Measurements from ENCODE around the gene FAM222B.
A peak's percentile ranks its signal among the peaks of the same experiment; 100 is the strongest.

The FAM222B gene

GRCh38 chr17:28733346-28733745 is 109.2 kb downstream of the FAM222B start (continued):
- no peak for TF ChIP-seq OVOL3 (tag by site-specific recombination; IDR thresholded peaks at IDR 0.05)

- H3K9me3 ChIP-seq (ENCODE audit: control insufficient read depth, insufficient read depth, low read depth, low read length), result no peaks in the 10 kb centered on the region
- TF ChIP-seq ZNF24 (tag by site-specific recombination; IDR thresholded peaks at IDR 0.05), result no peak
- 0 out of 2 replicates have a peak, but pooled peaks have one; percentile 40 for TF ChIP-seq ZNF362 (tag by site-specific recombination; IDR thresholded peaks at IDR 0.05)
- no peak overlapping the region for H3K4me3 ChIP-seq (ENCODE audit: low read depth, low read length)
- H3K4me1 ChIP-seq (ENCODE audit: control insufficient read depth, insufficient read depth, low read length), result no peaks in the 10 kb centered on the region
- no peak overlapping the region for H3K27ac ChIP-seq (ENCODE audit: extremely low read depth, low read depth, low read length)
- H3K36me3 ChIP-seq (ENCODE audit: control insufficient read depth in 2 of 2, insufficient read depth in 1 of 2, low read length in 2 of 2), result peaks cover 0 to 4% of the 10 kb centered on the region in 2 experiments; a peak in 2 of 3 replicates
- CTCF ChIA-PET, result interaction anchor here (3.9 to 13.6 kb wide), 3 partner anchors 17 to 170 kb away, joined by 61 to 445 read pairs (median 73); partner anchors contain the start of genes DHRS13, FLOT2 and TRAF4
- POLR2A ChIA-PET, result interaction anchor here (0.6 to 6.7 kb wide), 6 partner anchors 10 to 223 kb away, joined by 3 to 448 read pairs (median 36); partner anchors contain the start of genes PHF12, PROCA1, RPL23A and TRAF4
These were observed 112.7 kb downstream of the FAM222B start for GRCh38 chr17:28729950-28730330.

GRCh38 chr17:28728364-28729200 is 114.0 kb downstream of the FAM222B start, which contains the start of gene NEK8:
Gene NEK8 (plus strand): TSS chr17:28728788. CDS start chr17:28728814, 26 bp downstream.
- Histone ChIP-seq H3K9me3 (ENCODE audit: control insufficient read depth, insufficient read depth, low read depth, low read length) (no peaks in the 10 kb centered on the region), H3K27ac (ENCODE audit: extremely low read depth, low read depth, low read length) (peak within 1 kb of the TSS; percentile 73), H3K36me3 (ENCODE audit: control insufficient read depth in 2 of 2, insufficient read depth in 1 of 2, low read length in 2 of 2) (peaks cover 0 to 17% of the 10 kb centered on the region in 2 experiments; a peak in 2 of 3 replicates), H3K4me1 (ENCODE audit: control insufficient read depth, insufficient read depth, low read length) (no peaks in the 10 kb centered on the region), H3K4me3 (ENCODE audit: low read depth, low read length) (peak within 1 kb of the TSS; percentile 87)
- CTCF ChIA-PET, result interaction anchor here (0.6 to 13.6 kb wide), 22 partner anchors 12 to 388 kb away, joined by 3 to 445 read pairs (median 8); partner anchors contain the start of genes BLTP2, DHRS13, FLOT2 and PROCA1
- POLR2A ChIA-PET, result interaction anchor here (0.5 to 6.7 kb wide), 17 partner anchors 9 to 237 kb away, joined by 3 to 448 read pairs (median 11); partner anchors contain the start of genes BLTP2, FAM222B, FLOT2 and PHF12
- TF ChIP-seq ELK4 (IDR thresholded peaks at IDR 0.05; ENCODE audit: borderline replicate concordance, low read depth, low read length) (peak; percentile 65; the same call in 1 of the 2 replicates), SP3 (tag by site-specific recombination; IDR thresholded peaks at IDR 0.05) (peak; percentile 98), ZNF175 (tag by site-specific recombination; IDR thresholded peaks at IDR 0.05) (no peak), PRDM6 (tag by site-specific recombination; IDR thresholded peaks at IDR 0.05) (no peak), ZNF664 (tag by site-specific recombination; IDR thresholded peaks at IDR 0.05) (no peak), BCL6B (tag by site-specific recombination; IDR thresholded peaks at IDR 0.05) (no peak), ZBTB8A (tag by site-specific recombination; IDR thresholded peaks at IDR 0.05) (peak; percentile 97), ZNF555 (tag by site-specific recombination; conservative IDR thresholded peaks at IDR 0.05) (no peak), ZNF302 (tag by site-specific recombination; IDR thresholded peaks at IDR 0.05; ENCODE audit: low read depth) (no peak), ZNF658 (tag by site-specific recombination; IDR thresholded peaks at IDR 0.05) (no peak), ZFHX2 (tag by site-specific recombination; conservative IDR thresholded peaks at IDR 0.05) (peak; percentile 88), ZNF624 (tag by site-specific recombination; IDR thresholded peaks at IDR 0.05) (no peak), INSM2 (tag by site-specific recombination; IDR thresholded peaks at IDR 0.05) (0 out of 2 replicates have a peak, but pooled peaks have one; percentile 36), GFI1B (tag by site-specific recombination; IDR thresholded peaks at IDR 0.05) (no peak), ZEB2 (tag by site-specific recombination; IDR thresholded peaks at IDR 0.05) (peak; percentile 7; the same call in 1 of the 2 replicates), ZNF777 (tag by site-specific recombination; IDR thresholded peaks at IDR 0.05; ENCODE audit: borderline replicate concordance) (no peak), ZNF639 (tag by site-specific recombination; IDR thresholded peaks at IDR 0.05) (peak; percentile 44; the same call in 1 of the 2 replicates), ZNF394 (tag by site-specific recombination; IDR thresholded peaks at IDR 0.05; ENCODE audit: borderline replicate concordance) (no peak), ZNF76 (tag by site-specific recombination; IDR thresholded peaks at IDR 0.05; ENCODE audit: borderline replicate concordance, low read depth) (peak; percentile 4; the same call in 1 of the 2 replicates)

Data from HEK293 (cell line).